Nephron (organoid): ENCODE results near the gene SPIRE2.

ENCODE experiments used
- H3K27ac Mint-ChIP-seq, 3 experiments: 2 replicates each; pipeline ENCODE4 v1.8.0; 2020; ENCODE audit warnings: mixed read lengths in 3 of 3, mild to moderate bottlenecking in 2 of 3, moderate library complexity in 1 of 3
- H3K27me3 Mint-ChIP-seq: 2 replicates; pipeline ENCODE4 v1.8.0; 2021; ENCODE audit warnings: low read depth, mild to moderate bottlenecking, moderate library complexity, mixed read lengths
- H3K36me3 Mint-ChIP-seq: 2 replicates; pipeline ENCODE4 v1.8.0; 2020; ENCODE audit warnings: low read depth, mixed read lengths
- H3K4me1 Mint-ChIP-seq: 2 replicates; pipeline ENCODE4 v1.8.0; 2020; ENCODE audit warnings: mixed read lengths
- H3K4me3 Mint-ChIP-seq, 3 experiments: 2 replicates each; pipeline ENCODE4 v1.8.0; 2020; ENCODE audit warnings: mild to moderate bottlenecking in 3 of 3, mixed read lengths in 3 of 3, moderate library complexity in 2 of 3
- H3K9me3 Mint-ChIP-seq: 2 replicates; pipeline ENCODE4 v1.8.0; 2020; ENCODE audit warnings: mixed read lengths
- CTCF ChIP-seq, 3 experiments: fragments of 200-600 bp; sonication (generic); IDR thresholded peaks; one replicate each; pipeline ENCODE4 v1.5.0; 2021; ENCODE audit warnings: antibody characterized with exemption in 3 of 3; ENCODE audit not compliant: unreplicated experiment in 3 of 3

Gene SPIRE2

GRCh38 chr16:89907055-89907814 lies 79.0 kb downstream of the SPIRE2 start:
- no peaks in the 10 kb centered on the region for H3K4me1 Mint-ChIP-seq
- H3K36me3 Mint-ChIP-seq = peaks cover 39% of the 10 kb centered on the region
- no peak overlapping the region for H3K4me3 Mint-ChIP-seq
- H3K27me3 Mint-ChIP-seq = no peaks in the 10 kb centered on the region
- no peak for TF ChIP-seq CTCF (IDR thresholded peaks at IDR 0.05; ENCODE audit: unreplicated experiment in 3 of 3)
- H3K9me3 Mint-ChIP-seq = no peaks in the 10 kb centered on the region
- H3K27ac Mint-ChIP-seq = no peak overlapping the region

GRCh38 chr16:89908236-89908635 lies 80.0 kb downstream of the SPIRE2 start:
- H3K27ac Mint-ChIP-seq = no peak overlapping the region
- no peak for TF ChIP-seq CTCF (IDR thresholded peaks at IDR 0.05; ENCODE audit: unreplicated experiment in 3 of 3)
- H3K4me3 Mint-ChIP-seq = no peak overlapping the region
- H3K27me3 Mint-ChIP-seq = no peaks in the 10 kb centered on the region
- H3K9me3 Mint-ChIP-seq = no peaks in the 10 kb centered on the region
- H3K36me3 Mint-ChIP-seq = peaks cover 41% of the 10 kb centered on the region
- no peaks in the 10 kb centered on the region for H3K4me1 Mint-ChIP-seq

- H3K4me1 Mint-ChIP-seq = no peaks in the 10 kb centered on the region
- no peak overlapping the region for H3K4me3 Mint-ChIP-seq
- no peak overlapping the region for H3K27ac Mint-ChIP-seq
- no peaks in the 10 kb centered on the region for H3K9me3 Mint-ChIP-seq
- TF ChIP-seq CTCF (IDR thresholded peaks at IDR 0.05; ENCODE audit: unreplicated experiment in 3 of 3) = peak; percentile 68 to 73 (median 69)
- H3K27me3 Mint-ChIP-seq = no peaks in the 10 kb centered on the region
- peaks cover 46% of the 10 kb centered on the region for H3K36me3 Mint-ChIP-seq
Measured at GRCh38 chr16:89909777-89910716, 81.8 kb downstream of the SPIRE2 start.

- Mint-ChIP-seq H3K27ac (no peak overlapping the region), H3K36me3 (peaks cover 38% of the 10 kb centered on the region), H3K27me3 (no peaks in the 10 kb centered on the region), H3K4me3 (no peak overlapping the region), H3K4me1 (no peaks in the 10 kb centered on the region), H3K9me3 (no peaks in the 10 kb centered on the region)
- TF ChIP-seq CTCF (IDR thresholded peaks at IDR 0.05; ENCODE audit: unreplicated experiment in 3 of 3) = no peak
Measured at GRCh38 chr16:89910717-89911354, 82.6 kb downstream of the SPIRE2 start.

- Mint-ChIP-seq H3K4me1 (no peaks in the 10 kb centered on the region), H3K4me3 (no peak overlapping the region), H3K27ac (no peak overlapping the region), H3K9me3 (no peaks in the 10 kb centered on the region), H3K27me3 (peaks cover 5% of the 10 kb centered on the region), H3K36me3 (peaks cover 33% of the 10 kb centered on the region)
- no peak for TF ChIP-seq CTCF (IDR thresholded peaks at IDR 0.05; ENCODE audit: unreplicated experiment in 3 of 3)
Measured at GRCh38 chr16:89911375-89911774, 83.1 kb downstream of the SPIRE2 start.
